Measurements from ENCODE around the gene EGFLAM.

EGFLAM gene

DNA sequence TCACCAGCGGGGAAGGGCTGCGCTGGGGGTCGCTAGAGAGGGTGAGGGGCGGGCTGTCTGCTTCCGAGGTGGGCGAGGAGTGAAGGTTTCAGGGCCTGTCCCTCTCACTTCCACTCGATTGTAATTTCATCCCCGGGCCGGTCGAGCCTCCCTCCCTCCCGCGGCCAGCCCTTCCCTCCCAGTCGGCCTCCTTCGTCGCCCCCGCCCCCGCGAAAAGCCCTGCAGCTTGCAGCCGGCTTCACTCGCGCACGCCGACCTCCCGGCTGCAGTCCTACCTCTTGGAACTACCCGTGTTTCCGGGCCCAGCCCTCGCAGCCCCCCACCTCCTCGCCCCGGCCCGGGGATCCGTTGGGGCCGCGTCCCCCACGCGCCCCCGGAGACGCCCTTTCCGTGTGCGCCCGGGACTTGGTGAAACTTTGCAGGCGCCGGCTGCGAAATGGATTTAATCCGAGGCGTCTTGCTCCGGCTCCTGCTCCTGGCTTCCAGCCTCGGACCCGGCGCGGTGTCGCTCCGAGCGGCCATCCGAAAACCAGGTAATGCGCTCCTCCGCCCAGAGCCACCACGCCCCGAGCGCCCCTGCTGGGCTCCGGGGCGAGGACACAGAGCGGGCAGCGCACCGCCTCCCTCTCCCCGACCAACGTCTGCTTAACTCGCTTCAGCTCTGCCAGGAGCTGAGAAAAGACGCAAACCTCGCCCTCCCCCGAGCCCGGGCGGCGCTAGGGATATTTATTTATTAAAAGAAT, at the start of gene EGFLAM:
Gene EGFLAM, plus strand, starts transcription at position 241 of the 743 bp plus-strand sequence. Its CDS starts 196 bp downstream, at position 437.
- DNase-seq: no peak

DNA sequence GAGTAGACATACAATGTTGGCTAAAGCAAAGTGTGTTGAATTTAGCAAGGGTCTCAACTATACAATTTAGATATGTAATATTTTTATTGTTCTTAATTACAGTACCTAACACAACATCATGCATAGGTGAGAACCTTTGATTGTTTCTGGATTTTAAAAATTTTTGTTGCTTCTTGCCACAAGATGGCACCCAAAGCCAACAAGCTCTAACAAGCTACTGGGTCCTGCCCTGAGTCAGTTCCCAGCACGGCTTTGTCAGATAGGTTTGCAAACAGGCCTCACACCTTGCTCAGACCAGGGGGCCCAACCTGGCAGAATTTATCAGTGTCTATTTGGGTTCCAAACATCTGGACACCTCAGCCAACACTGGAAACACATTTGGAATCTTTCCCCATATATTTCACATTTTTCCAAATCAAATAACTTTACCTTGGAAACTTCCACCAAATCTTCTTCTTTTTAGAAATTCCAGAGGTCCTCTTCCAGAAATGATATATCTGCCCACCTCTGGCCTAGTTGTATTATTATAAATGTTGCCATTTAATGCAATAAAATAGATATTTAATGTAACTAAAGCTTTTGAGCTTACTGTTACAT, 49.5 kb upstream of the EGFLAM start:
- DNase-seq: no peak

DNA sequence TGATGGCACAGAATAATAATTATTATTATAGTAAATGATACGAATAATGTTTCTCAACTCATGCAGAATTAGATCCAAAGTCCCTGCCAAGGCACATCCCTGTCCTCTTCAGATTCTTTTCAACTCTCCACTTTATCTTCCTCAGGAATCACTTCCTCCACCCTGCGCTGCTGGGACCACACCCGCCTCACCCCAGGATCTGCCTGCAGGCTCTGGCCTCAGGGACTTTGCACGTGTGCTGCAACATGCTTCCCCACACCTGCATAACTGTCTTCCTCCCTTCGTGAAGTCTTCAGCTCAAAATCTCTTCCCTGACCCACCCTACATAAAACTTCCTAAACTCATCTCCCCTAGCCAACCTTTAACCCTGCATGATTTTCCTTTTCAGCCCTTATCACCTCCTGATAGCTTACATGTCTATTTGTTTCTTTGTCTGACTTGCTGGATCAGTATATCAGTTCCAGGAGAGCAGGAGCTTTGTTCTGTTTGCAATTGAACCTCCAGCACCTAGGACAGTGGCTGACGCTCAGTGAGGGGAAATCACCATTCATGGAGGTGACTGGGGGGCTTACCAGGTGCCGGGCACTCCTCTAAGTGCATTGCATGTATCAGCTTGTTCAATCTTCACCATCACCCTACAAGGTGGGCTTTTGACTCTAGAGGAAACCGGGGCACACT, 47.5 kb upstream of the EGFLAM start:
- no peak for DNase-seq

DNA sequence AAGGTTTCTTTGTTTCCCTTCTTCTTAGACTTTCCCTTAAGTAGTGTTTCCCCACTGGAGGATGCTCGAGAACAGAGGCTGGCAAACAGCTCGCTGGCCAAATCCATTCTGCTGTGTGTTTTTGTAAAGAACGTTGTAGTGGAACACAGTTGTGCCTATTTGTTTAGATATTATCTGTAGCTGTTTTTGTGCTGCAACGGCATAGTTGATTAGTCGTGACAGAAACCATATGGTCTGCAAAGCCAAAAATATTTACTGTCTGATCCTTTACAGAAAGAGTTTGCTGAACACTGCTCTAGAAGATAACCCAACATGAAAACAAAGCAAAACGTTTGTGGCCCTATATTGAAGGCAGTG, 47.0 kb upstream of the EGFLAM start:
- DNase-seq: no peak

DNA sequence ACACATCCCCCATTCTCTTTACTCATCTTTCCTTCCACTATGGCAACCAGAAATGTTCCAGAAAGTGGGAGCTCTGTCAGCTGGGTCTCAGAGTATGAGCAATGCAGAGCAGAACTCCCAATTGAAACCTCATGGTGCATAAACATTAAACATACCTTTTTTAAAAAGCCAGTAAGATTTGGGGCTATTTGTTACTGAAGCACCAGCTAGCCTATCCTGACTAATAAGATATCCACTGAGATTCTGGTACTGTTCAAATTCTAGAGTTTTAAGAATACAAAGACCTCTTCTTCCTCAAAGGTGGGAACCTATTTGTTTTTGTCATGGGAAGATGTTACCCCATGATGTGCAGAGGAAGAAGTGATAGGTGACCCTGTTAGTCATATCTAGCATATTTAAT, 46.1 kb upstream of the EGFLAM start:
- DNase-seq: no peak

DNA sequence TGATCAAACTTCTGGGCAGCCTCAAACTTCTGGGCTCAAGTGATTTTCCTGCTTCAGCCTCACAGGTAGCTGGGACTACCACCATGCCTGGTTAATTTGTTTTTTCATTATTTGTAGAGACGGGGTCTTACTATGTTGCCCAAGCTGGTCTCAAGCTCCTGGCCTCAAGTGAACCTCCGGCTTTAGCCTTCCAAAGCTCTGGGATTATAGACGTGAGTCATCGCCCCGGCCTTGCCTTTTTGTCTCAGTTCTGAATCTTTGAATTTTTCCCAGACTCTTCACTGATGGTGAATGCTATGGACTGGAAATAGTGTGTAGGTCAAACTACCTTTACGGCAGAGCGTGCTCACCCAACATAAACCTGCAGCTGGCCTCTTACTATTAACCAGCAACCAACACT, 32.3 kb upstream of the EGFLAM start:
- DNase-seq: no peak

DNA sequence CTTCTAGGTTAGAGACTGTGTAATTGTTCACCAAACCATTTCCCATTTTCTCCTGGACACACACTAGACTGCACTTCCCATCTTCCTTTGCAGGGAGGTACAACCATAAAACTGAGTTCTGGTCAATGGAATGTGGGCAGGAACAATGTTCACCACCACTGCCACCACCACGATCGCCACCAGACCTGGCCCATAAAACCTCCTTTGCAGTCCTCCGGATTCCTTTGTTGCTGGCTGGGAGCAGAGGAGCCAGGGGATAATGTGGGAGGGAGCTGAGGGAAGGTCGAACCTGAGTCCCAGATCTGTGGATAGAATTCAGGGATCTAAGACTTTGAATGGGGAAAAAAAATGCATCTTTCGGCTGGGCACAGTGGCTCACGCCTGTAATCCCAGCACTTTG, 29.4 kb upstream of the EGFLAM start:
- DNase-seq: no peak

DNA sequence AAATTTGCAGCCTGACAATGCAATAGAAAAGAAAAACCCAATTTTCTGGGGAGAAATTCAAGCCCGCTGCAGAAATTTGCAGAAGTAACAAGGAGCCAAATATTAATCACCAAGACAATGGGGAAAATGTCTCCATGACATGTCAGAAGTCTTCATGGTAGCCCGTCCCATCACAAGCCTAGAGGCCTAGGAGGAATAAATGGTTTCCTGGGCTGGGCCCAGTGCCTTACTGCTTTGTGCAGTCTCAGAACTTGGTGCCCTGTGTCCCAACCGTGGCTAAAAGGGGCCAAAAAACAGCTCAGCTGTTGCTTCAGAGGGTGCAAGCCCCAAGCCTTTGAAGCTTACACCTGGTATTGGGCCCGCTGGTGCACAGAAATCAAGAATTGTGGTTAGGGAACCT, 23.6 kb upstream of the EGFLAM start:
- no peak for DNase-seq

DNA sequence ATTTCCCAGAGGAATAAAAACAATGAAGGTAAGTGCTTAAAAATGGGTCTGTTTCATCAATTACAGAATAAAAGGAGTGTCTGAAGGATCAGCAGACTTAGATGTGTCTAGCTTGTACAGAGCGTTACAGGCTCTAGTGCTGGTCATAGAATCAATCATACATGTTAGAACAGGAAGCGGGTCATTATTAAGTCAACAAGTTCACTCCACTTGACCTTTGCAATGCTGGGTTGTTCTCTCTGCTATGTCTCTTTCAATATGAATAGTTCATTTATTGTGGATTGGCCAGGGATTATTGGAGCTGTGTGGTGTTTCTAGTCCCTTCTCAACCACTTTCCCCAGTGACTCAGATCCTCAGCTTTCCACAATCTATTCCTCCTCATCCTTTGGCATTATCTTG, 20.7 kb upstream of the EGFLAM start:
- DNase-seq: no peak

DNA sequence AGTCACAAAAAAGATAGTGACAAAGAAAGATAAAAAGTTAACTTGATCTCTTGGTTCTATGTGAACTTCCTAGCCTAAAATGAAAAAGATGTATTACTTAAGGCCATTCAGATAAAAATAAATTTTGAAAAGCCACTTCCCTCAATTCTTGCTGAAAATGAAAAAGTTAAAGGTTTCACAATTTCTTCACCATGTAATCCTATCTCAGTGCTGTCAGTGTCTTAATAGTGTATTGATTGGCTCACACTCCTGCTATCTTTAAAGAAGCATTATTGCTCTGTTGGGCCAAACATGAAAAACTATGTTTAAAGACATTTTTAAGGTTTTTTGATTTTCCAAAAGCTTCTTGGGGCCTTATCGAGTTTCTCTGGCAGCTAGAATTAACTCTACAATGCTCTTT, 18.1 kb upstream of the EGFLAM start:
- no peak for DNase-seq

DNA sequence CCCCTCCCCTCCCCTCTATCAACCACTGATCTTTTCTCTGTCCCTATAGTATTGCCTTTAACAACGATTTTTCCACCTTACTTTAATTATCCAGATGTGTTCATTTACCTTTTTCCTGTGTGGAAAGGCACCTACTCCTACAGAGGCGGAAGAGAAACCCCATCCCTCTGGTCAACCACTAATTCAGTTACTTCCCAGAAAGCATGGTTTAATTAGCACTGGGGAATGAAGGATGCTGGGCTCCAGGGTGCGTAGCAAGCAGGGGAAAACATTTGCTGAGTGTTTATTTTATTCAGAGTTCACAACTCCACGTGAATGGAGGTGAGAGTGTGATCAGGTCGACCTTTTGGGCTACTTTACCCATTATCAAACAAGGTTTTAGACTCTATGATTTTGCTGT, 16.7 kb upstream of the EGFLAM start:
- DNase-seq: no peak

DNA sequence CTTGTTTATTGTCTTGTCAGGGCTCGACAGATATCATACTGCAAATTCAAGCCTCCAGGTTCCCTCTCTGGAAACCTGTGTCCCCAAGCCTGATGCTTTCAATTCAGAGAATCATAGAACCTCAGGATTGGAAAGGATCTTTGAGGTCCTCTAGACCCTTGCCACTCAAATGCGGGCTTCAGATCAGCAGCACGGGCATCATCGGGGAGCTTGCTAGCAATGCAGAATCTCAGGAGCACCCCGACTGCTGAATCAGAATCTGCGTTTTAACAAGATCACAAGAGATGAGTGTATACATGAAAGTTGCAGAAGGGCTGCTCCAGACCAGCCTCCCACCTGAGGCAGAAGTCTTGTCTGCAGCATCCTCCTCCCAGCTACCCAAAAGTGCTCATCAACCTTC, 13.1 kb upstream of the EGFLAM start:
- no peak for DNase-seq

DNA sequence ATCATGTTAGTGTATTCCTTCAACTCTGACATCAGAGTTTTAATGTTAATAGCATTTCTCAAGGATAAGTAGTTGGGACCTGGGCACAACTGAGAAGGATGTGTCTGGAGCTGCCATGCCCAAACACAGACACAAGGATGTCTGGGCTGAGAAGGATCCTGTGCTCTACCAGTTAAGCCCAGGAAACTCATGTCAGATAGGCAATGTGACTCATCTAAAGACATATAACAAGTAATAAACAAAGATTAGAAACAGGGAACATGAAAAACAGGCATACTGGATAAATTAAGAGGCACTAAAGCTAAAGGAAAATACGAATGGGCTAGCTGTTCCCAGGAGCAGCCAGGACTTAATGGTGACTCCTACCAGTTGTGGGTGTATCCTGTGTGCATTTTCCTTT, 9.1 kb upstream of the EGFLAM start:
- DNase-seq: no peak

DNA sequence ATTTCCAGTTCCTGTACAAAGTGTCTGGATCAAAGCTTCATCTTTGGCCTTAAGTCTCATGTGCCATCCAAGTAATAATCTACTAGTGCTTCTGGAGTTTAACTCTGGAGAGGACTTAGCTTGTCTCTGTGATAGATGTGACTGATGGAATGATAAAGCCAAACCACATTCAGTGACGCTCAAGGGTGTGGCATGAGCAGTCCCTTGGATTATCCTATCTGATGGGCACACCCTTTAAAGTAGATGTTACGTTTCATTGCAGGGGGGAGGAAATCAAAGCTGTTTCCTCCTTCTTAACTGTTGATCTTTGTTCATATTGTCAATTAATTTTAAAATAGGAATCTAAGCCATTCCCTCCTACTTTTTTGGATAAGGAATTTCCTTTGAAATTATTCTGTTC, 8.5 kb upstream of the EGFLAM start:
- no peak for DNase-seq

DNA sequence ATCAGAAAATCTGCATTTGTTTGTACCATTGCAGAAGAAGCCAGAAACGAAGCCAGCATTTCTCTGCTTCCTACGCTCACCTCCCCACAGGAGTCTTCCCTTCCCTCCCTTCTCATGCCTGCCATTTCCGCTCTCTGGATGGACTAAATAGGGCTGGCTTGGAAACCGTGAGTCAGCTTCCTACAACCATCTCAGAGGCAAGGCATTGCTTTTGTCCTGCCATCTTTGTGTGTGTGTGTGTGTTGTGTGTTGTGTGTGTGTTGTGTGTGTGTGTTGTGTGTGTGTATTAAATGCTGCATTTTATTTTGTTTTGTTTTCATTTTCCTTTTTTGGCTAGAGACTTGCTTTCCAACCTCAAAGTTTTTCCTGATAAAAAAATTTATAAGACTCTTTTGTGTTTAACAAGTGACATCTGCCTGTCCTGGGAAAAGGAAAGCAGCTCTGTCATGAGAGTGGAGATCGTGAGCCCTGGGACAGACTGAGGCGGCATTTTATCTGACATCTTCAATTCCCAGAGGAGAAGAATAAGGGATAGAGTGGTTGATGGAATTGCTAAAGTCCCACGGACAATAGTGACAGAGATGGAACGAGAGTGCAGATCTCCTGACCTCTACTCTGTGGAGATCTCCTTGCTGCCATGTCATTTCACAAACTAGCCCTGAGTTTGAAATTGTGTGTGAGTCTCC, 7.5 kb upstream of the EGFLAM start:
- no peak for DNase-seq

DNA sequence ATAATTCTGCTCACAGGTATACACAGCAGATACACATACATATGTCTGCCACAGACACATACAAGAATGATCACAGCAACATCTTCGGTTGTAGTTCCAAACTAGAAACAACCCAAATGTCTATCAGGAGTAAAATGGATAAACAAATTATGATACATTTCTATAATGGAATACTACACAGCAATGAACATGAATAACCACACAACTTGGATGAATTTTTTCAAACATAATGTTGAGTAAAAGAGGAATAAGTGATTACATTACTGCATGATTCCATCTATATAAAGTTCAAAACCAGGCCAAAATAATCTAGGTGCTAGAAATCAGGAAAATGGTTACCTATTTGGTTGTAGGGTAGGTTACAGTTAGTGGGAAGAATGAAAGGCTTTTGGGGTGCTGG, 4.6 kb upstream of the EGFLAM start:
- no peak for DNase-seq

DNA sequence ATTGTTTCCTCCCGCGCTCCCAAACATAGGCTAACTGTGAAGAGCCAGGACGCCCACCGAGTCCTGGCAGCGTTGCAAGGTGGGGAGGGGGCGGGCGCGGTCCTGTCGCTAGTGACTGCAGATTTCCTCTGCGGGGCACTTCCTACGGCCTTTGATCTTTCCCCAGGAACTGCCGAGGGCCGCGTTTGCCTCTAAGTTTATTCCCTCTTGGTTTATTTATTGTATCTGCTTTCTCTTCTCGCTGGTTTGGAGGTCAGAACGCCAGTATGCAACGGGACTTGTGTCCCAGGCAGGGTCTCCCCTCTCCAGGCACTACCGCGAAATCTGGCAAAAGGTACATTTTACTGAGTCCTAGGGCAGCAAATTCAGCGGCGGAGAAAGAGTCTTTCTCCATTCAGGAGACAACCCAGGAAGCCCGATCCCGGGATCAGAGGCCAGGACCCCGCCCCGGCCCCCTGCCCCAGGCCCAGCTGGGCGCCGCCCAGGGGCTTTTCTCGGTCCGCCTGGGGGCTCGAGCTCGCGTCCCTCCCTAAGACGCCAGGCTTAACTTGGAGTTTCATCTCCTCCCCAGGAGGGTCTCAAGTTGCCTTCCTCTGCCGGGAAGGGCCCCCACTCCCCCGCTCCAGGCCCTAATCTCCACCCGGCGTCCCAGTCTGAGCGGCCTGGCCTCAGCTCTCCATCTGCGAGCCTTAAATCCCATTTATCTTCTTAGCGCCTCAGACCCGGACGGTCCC, 884 bp upstream of the EGFLAM start:
- DNase-seq: no peak

DNA sequence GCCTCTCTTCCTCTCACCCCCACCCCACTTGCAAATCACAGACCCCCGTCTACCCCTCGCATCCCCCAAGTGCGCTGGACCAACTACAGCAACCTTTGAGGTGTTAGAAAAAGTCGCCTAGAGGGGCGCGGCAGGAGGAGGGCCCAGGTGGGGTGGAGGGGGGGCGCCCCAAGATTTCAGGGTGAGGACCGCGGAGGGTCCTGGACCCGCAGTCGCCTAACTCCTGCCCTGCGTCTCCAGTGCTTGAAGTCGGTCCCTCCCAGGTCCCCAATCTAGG, 379 bp upstream of the EGFLAM start:
- no peak for DNase-seq

DNA sequence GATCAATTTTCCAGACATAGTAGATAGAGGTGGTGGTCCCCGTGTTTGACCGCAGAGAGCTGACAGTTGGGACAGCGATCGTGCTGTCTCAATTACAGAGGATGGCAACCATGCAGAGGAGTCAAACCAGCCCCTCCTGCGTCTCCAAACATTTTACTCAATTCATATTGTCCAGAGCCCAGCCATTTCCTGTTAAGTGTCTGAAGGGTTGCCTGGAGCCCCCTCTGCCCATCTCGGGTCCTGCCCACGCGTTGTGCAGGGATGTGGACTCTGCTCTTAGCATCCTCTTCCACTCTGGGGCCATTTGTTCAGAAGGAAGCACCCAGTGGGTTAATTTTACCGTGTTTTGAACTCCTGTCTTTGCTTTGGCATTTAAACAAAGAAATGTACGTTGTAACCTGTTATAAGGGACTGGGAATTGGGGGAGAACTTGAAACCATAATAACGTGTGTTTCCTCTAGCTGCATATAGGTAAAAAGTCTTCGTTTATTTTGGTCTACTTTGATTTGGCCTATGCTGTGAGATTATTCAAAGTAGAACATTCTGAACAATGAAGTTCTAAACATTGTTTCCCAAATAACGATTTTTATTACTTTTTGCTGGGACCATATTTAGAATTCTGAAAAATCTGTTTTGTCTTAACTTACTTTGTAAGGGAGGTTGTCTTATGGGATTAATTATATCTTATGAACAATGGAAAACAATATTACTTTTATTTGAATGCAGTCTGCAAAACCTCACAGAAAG, 876 bp downstream of the EGFLAM start:
- DNase-seq: no peak

DNA sequence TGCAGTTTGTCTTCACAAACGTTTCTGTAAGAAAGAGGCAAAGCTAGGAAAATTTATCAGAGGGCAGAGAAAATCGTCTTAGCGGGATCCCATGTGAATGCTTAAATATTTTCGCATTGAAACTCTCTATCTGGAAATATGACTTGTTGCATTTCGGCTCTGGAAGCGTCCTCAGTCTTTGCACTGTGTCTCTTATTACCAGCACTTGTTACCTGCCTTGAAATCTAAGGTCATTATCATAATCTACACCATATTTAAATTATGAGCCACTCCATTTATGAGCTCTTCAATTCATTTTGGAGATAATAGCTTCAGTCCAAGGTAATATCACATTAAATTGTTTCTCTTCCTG, 1.4 kb downstream of the EGFLAM start:
- DNase-seq: no peak

DNA sequence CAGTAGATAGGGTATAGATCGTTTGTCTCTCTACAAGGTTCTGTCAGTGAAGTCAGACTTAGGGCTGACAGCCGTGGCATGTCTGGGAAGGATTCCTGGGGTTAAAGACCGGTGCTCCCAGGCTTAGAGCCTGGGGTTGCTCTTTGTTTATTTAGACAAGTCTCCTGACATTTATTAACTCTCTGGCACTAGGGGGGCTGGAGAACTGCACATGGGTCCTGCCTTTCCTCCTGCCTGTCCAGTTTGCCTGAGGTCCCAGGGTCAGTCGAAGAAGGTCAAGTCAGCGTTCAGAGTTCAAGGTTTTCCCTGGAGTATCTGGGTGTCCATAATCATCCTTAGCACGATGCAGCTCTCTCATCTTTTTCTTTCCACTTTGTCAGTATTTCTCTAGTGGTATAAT, 5.6 kb downstream of the EGFLAM start:
- no peak for DNase-seq

DNA sequence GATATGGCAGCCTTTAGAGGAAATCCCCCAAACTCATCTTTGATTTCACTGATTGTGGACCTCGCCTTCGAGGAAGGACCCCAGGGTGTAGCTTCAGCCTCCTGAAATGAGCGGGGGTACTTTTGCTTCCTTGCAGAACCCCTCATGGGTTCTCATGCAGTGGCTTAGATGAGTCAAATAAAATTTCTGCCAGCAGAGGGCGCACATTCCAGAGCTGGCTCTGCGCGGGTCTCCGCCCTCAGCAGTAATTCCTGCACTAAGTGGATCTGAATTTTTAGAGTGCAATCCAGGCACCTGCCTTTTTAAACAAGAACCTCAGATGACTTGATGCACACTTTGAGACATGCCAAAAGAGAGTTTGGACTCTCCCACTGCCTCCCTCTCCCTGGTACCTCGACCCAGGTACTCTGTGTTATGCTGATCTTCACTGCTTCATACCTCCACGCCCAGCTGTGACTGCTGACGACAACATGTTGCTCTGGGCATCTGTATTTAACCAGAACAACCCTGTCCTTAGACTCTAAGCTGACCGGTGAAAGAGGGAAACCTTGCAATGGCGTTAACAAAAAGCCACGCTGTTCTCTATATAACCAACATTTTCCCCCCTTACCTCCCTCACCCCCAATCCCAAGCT, 7.3 kb downstream of the EGFLAM start:
- DNase-seq: no peak

Measured in activated T-cell treated with anti-CD3 and anti-CD28 coated beads, Interleukin-2, amount 50 U/mL, for 1 hour (primary cell).